Sigmoid colon (tissue), 4 donors: Measurements from ENCODE around the gene UBE2D3.

Experiments used
- CTCF ChIP-seq, 4 experiments: fragments of 450-650 bp in 3 of 4; fragments of 200-600 bp in 1 of 4; IDR thresholded peaks; one replicate each; pipeline ENCODE4 v1.5.1; 2016 to 2019; ENCODE audit warnings: antibody characterized with exemption in 4 of 4, mild to moderate bottlenecking in 3 of 4, moderate library complexity in 2 of 4
- POLR2AphosphoS5 ChIP-seq, 4 donors: sonication (generic); formaldehyde crosslinking; IDR thresholded peaks; one replicate each; pipeline ENCODE4 v1.6.1; 2017; ENCODE audit warnings: antibody characterized with exemption in 4 of 4

- no peak for TF ChIP-seq POLR2AphosphoS5 (IDR thresholded peaks at IDR 0.05)
- no peak for TF ChIP-seq CTCF (IDR thresholded peaks at IDR 0.05)
Observed at GRCh38 chr4:102850370-102850769, 23.0 kb upstream of the UBE2D3 start.
